Medulla oblongata (tissue), 1 donor: ENCODE data around the gene RGP1.

Source experiments
- DNase-seq: peaks from one replicate; pipeline ENCODE4 v3.0.0-alpha.2; 2015; ENCODE audit errors: extremely low spot score

RGP1 gene, protein sequence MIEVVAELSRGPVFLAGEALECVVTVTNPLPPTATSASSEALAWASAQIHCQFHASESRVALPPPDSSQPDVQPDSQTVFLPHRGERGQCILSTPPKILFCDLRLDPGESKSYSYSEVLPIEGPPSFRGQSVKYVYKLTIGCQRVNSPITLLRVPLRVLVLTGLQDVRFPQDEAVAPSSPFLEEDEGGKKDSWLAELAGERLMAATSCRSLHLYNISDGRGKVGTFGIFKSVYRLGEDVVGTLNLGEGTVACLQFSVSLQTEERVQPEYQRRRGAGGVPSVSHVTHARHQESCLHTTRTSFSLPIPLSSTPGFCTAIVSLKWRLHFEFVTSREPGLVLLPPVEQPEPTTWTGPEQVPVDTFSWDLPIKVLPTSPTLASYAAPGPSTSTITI

DNA sequence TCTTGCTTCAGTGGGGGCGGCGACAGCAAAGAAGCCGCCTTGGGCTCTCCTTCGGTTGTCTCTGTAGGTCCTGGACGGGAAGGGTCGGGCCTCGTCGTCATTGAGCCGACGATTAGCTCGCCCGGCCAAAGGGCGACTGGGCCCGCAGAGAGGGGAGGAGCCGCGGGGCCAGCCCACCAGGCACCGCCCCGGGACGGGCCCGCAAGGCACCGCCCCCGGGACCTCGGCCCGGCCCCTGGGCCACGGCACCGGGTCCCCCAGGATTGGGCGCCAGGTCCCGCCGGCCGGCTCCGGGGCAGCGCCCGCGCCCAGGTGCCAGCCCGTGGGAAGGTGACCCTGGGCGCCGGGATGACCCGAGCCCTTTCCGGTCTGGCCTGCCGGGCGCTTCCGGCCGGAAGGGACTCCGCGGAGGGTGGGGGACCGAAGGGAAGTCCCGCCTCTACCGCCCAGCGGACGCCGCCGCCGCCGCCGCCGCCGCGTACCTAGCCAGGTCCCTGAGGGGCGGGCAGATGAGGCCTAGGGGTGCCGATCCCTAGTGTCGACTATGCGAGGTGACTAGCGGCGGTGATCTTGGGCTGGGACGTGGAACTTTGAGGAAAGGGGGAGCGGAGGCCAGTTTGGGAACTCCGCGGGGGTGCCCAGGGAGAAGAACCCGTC, at the start of gene RGP1, which contains the start of gene GBA2:
Gene RGP1, plus strand, starts transcription at position 430 of the 657 bp plus-strand sequence. CDS start 469 bp downstream, outside the sequence.
Gene GBA2, minus strand, starts transcription at position 371 of the 657 bp plus-strand sequence. CDS start 524 bp downstream, outside the sequence.
- DNase-seq = peak; percentile 84

DNA sequence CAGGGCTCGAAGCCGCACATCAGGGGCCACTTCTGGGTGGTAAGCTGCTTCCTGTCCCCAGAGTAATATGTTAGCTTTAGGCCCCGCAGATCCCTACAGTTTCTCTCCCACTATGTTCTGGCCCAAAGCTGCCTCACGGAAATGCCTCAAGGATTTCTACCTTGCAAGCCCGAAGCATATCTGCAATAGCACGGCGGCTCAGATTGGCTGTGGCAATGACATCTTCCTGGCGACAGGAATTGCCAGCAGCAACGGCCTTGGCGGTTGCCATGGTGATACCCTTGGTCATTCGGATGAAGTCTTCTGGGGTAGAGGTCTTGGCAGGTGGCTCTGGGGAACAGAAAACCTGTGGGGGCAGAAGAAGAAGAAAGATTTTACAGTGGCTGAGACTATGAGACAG, 49.1 kb upstream of the RGP1 start:
- no peak for DNase-seq

DNA sequence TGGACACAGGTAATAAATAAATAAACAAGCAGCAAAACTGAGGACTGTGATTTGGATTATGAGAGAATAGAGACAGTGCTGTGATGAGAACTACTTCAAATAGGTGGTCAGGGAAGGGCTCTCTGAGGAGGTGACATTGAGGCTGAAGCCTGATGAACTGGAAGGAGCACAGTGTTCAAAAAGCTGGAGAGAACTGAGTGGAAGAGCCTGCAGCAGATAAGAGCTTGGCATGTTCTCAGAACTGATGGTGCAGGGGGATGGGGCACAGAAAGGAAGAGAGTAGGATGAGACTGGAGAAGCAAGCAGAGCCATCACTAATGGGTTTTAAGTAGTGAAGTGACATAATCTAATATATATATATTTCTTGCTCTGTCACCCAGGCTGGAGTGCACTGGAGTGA, 48.1 kb upstream of the RGP1 start:
- no peak for DNase-seq

DNA sequence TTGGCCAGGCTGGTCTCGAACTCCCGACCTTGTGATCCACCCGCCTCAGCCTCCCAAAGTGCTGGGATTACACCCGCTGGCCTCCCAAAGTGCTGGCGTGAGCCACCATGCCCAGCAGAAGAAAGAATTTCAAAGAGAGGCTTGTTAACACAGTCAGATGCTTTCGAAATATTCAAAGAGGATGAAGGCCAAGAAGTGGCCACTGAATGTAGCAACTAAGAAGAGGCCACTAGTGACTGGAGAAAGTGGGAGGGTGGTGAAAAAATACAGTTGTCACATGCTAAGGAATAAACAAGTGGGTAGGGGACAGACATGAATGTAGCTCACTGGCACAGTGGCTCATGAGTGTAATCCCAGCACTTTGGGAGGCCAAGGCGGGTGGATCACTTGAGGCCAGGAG, 46.4 kb upstream of the RGP1 start:
- DNase-seq = no peak

DNA sequence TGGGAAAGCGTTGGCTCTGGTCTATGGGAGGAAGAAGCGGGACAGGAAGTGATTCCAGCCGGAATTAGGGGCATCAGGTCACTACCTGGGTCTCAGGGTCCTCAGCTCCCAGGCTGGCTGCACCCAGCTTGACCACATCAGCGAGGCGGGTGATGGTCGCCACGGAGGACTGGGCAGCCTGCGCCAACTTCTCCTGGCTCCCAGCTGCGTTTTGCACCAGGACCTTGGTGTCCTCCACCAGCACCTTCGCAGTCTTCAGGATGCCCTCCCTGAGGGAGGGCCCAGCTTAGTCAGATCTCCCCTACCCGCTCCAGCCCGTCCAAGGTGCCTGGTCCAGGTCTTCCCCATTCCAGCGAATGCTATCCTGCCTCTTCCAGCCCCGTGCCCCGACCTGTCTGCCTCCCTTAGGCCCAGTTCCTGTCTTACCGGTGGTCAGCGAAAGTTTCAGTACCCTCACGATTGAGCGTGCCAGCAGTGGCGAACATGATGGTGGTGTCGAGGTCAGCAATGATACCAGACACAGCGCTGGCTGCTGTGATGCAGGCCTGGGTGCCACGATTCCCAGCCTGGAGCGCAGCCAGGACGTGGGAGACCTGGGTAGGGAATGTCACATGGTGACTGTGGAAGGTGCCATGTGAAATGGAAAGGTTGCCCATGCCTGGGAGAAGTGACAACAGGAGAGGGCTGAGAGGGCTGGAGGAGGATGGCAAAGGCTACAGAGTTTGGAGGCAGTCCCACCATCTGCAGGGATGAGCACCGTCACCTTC, 45.0 kb upstream of the RGP1 start:
- DNase-seq = no peak

DNA sequence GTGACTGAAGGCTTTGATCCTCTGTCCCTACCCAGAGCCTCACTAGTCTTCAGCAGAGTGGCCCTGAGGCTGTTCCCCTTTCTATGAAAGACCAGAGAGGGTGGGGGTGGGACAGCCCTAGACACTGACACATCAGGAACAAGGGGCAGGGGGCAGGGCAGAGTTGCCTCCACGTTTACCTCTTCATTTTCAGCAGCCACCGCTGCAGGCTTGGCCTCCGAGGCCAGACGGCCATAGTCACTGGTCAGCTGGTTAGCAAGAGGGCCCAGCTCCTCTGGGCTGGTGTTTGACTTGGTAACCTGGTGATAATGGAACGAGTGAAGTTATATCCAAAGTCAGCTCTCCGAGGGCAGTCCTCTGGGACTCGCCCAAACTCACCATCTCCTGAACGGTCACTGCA, 43.7 kb upstream of the RGP1 start:
- DNase-seq = no peak

DNA sequence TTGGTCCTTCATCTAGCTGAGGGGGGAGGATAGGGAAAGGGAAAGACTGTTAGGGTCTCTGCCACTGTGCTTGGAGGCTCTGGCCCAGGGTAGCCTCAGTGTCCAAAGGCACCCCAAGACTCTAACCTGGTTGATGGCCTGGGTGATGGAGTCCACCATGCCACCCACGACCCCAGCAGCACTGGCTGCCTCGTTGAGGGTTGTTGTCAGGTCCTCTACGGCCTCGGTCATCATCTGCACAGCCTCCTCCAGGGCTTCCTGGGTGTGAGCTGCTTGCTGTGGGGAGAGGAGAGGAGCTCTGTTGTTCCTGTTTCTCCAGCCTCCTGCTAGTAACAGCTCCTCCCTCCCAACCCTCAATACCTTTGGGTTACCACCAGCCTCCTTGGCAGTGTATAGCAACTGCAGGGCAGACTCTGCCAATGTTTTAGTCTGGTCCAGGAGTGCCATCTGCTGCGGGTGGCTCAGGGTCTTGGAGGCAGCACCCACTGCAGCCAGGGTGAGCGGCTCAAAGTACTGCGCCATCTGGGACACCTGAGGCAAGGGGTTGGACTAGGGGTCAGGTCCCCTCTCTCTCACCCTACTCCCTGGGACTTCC, 43.2 kb upstream of the RGP1 start:
- no peak for DNase-seq

DNA sequence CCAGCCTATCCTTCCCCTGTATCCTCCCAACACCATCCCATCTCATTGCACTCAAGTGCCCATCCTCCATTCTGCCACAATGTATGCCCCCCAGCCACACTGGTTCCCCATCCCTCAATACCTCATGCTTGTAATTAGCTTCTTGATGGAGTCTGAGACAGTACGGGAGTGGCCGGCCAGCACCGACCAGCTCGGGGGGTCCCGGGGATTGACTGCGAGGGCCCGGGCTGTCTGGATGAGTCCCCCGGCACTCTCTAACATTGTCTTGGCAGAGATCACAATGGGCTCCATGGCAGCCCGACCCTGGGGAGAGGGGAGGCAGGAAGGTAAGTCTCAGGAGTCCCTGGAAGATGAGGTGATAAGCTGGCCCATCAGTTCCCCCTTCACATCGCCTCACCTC, 42.1 kb upstream of the RGP1 start:
- DNase-seq = no peak

DNA sequence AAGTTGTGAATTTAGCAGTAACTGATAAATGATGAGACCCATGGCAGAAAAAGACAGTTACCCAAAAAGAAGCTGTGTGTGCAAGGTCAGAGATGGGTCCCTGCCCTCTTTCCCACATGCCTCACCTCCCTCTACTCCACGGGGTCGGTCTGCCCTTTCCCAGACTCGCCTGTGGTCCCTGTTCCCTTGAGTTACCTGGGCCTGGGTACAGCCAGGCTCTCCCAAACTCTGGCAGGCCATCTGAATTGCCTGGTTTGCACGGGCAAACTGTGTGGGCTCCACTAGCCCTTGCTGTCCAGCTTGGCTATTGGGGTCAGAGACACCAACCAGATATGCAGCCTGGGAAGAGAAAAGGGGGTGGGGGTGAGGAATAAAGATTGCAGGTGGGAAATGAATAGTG, 40.9 kb upstream of the RGP1 start:
- DNase-seq = no peak

DNA sequence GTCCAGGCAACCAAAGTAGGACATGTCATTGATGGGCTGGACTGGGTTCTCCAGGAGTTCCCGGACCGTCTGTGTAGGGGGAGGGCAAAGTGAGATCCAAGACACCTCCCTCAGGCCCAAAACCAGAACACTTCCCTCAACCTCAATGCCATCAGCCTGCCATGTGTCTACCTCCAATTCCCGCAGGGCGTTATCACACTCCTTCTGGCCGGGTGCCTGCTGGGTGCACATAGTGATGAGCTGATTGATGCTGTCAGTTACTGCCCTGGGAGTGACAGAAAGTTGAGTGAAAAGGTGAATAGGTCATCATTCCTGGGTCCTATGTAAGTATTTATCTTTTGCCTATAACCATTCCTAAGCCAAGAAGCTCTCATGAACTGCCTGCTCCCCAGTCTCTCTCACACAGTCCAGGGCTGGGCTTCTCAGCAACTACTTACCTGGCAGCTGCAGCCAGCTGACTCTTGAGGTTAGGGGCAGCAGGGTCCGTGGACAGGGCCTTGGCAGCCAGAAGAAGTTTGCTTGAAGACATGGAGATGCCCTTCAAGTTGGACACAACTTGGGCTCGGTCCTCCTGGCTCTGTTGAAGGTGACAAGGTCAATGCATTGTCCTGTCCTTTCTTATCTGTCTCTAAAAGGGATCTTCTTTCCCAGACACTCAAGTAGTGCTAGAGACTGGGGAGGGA, 38.1 kb upstream of the RGP1 start:
- DNase-seq = no peak

DNA sequence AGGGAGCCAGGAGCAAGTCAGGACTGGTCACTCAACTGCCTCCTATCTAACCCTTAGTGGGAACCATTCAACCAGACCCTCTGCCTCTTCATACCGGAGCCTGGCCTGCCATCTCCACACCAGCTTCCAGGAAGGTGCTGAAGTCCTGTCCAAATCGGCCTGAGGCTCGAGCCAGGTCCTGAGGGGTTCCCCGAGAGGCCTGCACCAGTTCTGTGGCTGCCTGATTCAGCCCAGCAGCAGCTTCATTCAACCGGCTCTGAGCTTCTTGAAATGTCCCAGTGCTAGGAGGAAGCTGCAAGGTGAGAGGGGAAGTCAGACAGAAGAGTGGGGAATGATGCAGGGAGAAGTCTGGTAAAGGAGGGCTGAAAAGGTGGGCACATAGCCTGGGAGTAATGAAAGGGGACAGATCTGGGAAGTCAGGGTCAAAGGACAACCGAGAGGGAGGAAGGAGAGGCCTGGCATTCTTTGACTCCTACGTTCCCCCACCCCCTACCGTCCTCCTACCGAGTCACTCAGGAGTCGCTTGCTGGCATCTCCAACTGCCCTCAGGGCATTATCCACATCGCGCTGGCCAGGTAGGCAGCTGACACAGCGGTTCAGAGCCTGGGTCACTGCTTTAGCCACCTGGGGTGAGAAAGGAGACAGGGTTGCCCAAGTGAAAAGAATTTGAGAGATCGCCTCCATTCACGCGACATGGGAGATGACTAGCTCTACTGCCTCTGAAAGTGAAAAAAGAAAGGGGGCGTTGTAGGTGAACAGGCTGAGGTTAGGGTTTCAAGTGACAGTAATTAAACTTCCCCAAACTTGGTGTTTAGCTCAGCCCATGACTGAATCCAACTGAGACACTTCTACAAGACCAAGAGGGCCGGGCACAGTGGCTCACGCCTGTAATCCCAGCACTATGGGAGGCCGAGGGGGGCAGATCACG, 37.3 kb upstream of the RGP1 start:
- DNase-seq = no peak

DNA sequence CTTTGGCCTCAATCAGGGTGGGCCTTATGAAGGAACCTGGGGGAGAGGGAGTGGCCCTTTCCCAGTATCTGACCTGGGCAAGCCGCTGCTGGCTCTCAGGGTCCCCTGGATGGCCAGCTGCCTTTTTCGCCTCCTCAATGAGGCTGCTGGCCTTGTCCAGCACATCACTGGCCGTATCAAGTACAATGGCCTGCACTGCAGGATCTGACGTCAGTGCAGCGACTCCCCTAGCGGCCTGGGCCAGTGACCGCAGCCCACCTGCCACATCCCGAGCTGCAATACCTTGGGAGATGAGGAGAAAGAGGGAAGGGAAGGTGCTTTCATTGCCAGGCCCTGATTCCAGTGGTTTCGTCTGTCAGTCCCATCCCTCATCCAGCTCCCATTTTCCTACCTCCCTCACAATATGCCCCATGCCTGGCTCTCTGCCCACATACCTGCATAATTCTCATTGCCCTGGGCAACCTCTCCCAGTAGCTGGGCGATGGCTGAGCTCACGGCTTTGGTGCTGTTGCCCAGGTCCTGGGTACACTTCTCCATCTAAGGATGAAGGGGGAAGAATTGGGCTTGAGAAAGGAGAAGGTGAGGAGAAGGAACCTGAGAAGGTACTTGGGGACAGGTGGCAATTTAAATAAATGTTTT, 36.2 kb upstream of the RGP1 start:
- no peak for DNase-seq

DNA sequence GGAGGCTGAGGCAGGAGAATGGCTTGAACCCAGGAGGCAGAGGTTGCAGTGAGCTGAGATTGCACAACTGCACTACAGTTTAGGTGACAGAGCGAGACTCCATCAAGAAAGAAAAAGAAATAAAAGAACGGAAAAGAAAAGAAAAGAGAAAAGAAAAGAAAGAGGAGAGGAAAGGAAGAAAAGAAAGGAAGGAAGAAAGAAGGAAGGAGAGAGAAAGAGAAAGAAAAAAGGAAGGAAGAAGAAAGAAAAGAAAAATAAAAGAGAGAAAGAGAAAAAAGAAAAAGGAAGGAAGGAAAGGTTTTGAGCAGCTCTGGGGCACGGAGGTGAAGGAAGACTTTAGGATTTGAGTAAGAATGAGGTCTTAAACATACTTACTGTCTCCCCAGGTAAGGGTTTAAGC, 35.5 kb upstream of the RGP1 start:
- no peak for DNase-seq

DNA sequence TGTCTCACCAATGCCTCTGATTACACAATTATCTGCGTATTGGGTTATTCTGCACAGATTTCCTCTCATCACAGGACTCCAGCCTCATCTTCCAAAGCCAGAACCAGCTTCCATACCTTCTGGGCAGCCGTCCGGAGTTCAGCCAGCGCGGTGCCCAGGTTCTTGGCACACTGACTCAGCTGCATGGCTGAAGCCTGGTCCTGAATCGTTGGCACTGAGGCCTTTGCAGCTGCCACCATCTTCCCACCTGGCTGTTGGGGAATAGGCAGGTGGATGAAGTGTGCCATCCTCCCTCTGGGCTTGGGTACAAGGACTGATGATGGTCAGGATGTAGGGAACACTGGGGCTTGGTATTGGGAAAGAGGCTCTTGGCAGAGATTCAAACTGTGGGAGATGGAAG, 35.0 kb upstream of the RGP1 start:
- DNase-seq = no peak

DNA sequence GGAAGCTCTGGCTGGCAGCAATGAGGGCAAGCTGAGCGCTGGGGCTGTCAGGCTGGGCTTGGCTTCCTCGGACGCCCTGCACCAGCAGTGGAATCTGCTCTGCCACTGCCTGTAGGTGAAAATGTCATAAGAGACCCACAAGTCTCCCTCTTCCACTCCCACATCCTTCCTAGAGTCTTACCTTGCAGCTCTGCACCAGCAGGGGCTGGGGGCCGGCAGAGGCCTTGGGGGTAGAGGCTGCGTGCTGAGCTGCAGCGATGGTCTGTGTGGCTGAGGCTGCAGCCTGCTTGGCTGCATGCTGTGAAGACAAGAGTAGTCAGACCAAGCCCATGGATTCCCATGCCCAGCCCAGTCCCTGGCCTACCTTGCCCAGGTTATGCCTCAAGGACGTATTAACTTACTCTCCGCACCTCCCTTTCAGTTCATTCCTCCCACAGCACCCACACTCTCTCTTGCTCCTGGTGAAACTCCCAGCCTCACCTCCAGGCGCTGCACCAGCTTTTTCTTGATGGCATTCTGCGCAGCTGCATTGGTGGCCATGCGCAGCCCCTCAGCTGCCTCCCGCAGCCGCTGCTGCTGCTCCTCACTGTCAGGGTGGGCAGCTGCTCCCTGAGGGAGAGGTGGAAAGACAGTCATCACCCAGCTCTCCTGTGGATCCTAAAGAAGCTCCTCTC, 34.4 kb upstream of the RGP1 start:
- DNase-seq = no peak

DNA sequence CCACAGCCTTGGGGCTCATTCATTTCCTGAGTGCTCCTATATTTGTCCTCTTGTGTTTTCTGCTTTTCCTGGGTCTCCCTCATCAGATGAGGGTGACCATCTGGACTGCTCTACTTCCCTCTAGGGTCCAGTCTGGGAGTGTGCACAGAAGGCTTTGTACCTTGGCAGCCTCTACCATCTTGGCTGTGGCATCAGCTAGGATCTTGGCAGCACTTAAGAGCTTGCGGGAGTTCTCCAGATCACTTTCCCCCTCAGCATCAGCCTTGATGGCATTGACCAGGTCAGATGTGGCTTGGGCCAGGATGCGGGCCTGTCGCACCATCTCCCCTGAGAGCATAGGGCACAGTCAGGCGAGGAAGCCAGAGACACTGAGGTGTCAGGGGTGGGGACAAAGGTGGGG, 32.9 kb upstream of the RGP1 start:
- peak; percentile 41 for DNase-seq

DNA sequence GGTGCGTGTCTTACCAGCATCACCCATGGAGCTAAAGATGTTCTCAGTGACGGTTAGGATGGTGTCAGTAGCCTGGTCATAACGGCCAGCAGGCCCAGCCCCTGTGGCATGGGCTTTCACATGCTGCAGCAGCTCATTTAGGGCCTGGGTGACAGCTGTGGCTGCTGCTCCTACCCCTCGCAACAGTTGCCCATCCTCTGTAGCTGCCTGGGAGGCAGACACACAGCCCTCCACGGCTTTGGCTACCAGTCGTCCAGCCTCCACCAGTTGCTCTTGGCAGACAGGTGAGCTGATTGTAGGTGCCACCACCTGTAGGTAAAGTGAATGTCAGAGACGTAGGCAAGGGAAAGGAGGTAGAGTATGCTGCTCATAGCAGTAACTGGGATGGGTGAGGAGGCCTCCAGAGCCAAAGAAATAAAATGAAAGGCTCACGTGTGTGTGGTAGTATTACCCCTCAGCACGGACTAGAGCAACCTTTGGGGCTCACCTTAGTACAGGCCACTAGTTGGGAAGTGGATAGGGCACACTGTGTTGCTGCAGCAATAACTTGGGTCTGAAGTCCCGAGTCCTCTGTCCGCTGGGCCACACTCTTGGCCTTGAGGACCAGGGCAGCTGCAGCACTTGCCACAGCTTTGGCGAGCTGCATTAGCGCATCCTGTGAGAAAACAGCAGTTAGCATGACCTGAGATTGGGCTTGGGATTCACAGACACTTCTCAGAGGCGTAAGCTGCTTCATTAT, 31.8 kb upstream of the RGP1 start:
- DNase-seq = no peak

DNA sequence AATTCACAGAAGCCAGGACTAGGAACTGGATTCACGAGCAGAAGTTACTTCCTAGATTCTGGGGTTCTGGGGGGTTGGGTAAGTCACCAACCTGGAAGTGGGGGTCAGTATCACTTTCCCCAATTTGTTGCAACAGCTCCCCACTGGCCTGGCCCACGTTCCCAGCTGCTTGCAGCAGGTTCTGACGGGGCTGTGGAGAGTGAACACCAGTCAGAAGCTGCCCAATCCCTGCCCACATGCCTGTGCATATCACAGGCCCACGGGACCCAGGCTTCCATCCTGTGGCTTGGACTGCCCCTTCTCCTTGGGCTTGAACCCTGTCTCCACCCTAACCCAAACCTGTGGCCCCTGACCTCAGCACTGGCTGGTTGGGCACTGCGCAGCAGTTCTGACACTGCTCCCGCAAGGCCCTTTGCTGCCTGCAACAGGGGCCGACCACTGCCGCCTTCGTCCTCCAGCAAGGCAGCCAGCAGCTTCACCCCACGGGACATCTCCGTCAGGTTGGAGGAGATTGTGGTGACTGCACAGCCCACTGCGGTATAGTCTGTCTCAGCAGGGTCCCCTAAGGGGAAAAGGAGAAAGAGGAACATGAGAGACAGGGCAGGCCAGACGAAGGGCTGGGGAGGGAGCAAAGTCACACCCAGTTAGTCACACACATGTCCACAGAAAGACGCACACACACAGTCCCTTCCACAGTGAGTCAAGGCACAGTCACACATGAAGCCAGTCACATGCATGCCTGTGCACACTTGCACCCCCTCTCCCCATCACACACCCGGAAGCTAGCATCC, 30.2 kb upstream of the RGP1 start:
- no peak for DNase-seq
